ENCODE measurements around the gene CDH23. TPM values are rescaled to one million over a fixed set of nuclear protein-coding genes. Genes with fewer than 3 reads are reported as not detected.

CDH23 gene
- total and polyA plus RNA-seq, 2 donors from 2014 or later = 1.1 to 6.4 TPM

GRCh38 chr10:71581376-71581775, 184.7 kb downstream of the CDH23 start:
- intact Hi-C loops (cut with DNase I) = no loop called here
- no peak overlapping the region for H3K27ac ChIP-seq (ENCODE audit: low read depth in 2 of 2, low read length in 2 of 2)
- H3K27me3 ChIP-seq (ENCODE audit: control insufficient read depth, insufficient read depth, low read length) = no peaks in the 10 kb centered on the region
- no peak for TF ChIP-seq CTCF (IDR thresholded peaks at IDR 0.05; ENCODE audit: borderline replicate concordance, extremely low read depth, insufficient read depth)
- H3K4me1 ChIP-seq (ENCODE audit: control insufficient read depth in 2 of 3, insufficient read depth in 2 of 3, low read depth in 1 of 3, low read length in 3 of 3) = no peaks in the 10 kb centered on the region
- H3K9me3 ChIP-seq (ENCODE audit: control insufficient read depth in 2 of 3, insufficient read depth in 1 of 3, low read length in 3 of 3) = no peaks in the 10 kb centered on the region
- no peak overlapping the region for H3K9ac ChIP-seq (ENCODE audit: low read length in 3 of 3)
- FAIRE-seq (no peak), DNase-seq (no peak)
- no peaks in the 10 kb centered on the region for H3K36me3 ChIP-seq (ENCODE audit: control insufficient read depth in 2 of 3, insufficient read depth in 3 of 3, low read length in 3 of 3)
- no peak overlapping the region for H3K4me3 ChIP-seq (ENCODE audit: low read length in 3 of 3)

DNA sequence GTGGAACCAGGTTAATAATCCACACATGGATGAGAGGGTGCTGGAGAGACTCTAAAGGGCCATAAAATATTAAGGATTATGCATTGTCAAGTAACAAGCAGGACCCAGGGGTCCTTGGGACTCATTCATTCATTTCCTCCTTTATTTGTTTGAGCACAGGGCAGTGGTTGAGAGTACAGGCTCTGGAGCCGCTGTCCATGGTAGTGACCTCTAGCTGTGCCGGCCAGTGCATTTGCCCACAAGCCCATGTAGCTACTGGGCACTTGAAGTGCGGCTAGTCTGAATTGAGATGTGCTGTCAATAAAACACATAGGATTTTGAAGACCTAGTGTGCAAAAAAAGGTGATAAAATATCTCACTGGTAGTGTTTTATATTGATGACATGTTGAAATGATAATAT, 185.3 kb downstream of the CDH23 start:
- FAIRE-seq = no peak
- no peak for TF ChIP-seq CTCF (IDR thresholded peaks at IDR 0.05; ENCODE audit: borderline replicate concordance, extremely low read depth, insufficient read depth)
- Histone ChIP-seq H3K27me3 (ENCODE audit: control insufficient read depth, insufficient read depth, low read length) (no peaks in the 10 kb centered on the region), H3K9me3 (ENCODE audit: control insufficient read depth in 2 of 3, insufficient read depth in 1 of 3, low read length in 3 of 3) (no peaks in the 10 kb centered on the region), H3K9ac (ENCODE audit: low read length in 3 of 3) (no peak overlapping the region), H3K27ac (ENCODE audit: low read depth in 2 of 2, low read length in 2 of 2) (no peak overlapping the region), H3K4me1 (ENCODE audit: control insufficient read depth in 2 of 3, insufficient read depth in 2 of 3, low read depth in 1 of 3, low read length in 3 of 3) (no peaks in the 10 kb centered on the region), H3K4me3 (ENCODE audit: low read length in 3 of 3) (no peak overlapping the region), H3K36me3 (ENCODE audit: control insufficient read depth in 2 of 3, insufficient read depth in 3 of 3, low read length in 3 of 3) (no peaks in the 10 kb centered on the region)
- intact Hi-C loops (cut with DNase I) = no loop called here
- peak in 4 of 5 donors; percentile 53 to 81 (median 72) for DNase-seq

- no peak overlapping the region for H3K9ac ChIP-seq (ENCODE audit: low read length in 3 of 3)
- no peaks in the 10 kb centered on the region for H3K36me3 ChIP-seq (ENCODE audit: control insufficient read depth in 2 of 3, insufficient read depth in 3 of 3, low read length in 3 of 3)
- no peak overlapping the region for H3K27ac ChIP-seq (ENCODE audit: low read depth in 2 of 2, low read length in 2 of 2)
- FAIRE-seq = no peak
- H3K9me3 ChIP-seq (ENCODE audit: control insufficient read depth in 2 of 3, insufficient read depth in 1 of 3, low read length in 3 of 3) = no peaks in the 10 kb centered on the region
- H3K4me1 ChIP-seq (ENCODE audit: control insufficient read depth in 2 of 3, insufficient read depth in 2 of 3, low read depth in 1 of 3, low read length in 3 of 3) = no peaks in the 10 kb centered on the region
- intact Hi-C loops (cut with DNase I) = no loop called here
- no peak overlapping the region for H3K4me3 ChIP-seq (ENCODE audit: low read length in 3 of 3)
- no peak for TF ChIP-seq CTCF (IDR thresholded peaks at IDR 0.05; ENCODE audit: borderline replicate concordance, extremely low read depth, insufficient read depth)
- H3K27me3 ChIP-seq (ENCODE audit: control insufficient read depth, insufficient read depth, low read length) = no peaks in the 10 kb centered on the region
- DNase-seq = peak in 1 of 5 donors; percentile 58
These were observed 186.1 kb downstream of the CDH23 start for GRCh38 chr10:71582506-71583475.

All from kidney (tissue), 14 donors.